HG03103 (cell line): ENCODE measurements around the gene VEGFB.
"Not testable (repeated sequence)": the region's sequence is repeated elsewhere in the genome, so short reads cannot be mapped to it uniquely, and the experiment has no call there.

Experiments
- ATAC-seq: cut with Tn5 transposase; IDR thresholded peaks from one replicate; pipeline ENCODE4 v1.9.1; 2021; ENCODE audit warnings: low read depth; ENCODE audit not compliant: unreplicated experiment

The VEGFB gene

DNA sequence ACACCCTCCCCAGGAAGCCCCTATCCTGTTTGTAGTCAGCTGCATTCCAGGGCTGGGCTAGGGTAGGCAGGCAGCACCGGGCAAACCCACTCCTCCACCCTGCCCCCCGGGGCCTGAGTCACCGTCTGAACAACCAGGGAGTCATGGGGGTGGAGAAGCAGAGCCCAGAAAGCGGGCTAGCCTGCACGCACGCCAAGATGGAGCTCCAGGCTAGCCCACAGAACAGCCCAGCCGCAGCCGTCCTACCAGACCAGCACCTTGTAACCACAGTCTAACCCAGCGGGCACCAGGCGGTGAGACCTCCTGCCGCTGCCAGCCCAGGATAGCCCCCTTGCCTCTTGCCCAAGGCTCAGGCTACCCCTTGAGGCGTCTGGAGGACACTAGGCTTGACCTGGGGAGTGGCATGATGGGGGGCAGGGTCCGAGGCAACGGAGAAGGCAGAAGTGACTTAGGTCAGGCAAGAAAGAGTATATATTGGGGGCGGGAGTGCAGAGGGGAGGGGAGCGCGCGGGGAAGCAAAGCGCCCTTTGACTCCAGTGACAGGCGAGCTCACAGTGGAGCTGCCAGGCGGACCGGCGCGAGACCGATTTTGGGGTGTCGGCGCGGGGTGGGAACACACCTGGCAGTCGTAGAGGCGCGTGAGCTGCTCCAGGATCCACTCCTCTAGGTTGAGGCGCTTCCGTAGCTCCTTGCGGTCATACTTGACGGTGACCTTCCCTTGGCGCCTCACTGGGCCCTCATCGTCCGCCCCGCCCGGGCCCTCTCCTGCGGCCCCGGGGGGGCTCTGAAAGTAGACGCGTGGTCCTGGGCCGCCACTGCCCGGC lies 11.6 kb downstream of the VEGFB start:
- ATAC-seq, result no peak

DNA sequence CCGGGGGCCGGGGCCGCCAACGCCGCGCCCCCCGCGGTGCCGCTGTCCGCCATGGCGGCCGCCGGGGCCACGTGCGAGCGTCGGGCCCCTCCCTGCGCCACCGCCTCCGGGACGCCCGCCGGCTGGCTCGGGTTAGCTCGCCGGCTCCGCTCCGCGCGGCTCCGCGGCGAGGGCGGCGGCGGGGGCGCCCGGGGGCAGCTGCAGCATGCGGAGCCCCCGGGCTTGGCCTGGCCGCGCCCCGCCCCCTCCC lies 12.2 kb downstream of the VEGFB start:
- not testable (repeated sequence) for ATAC-seq

DNA sequence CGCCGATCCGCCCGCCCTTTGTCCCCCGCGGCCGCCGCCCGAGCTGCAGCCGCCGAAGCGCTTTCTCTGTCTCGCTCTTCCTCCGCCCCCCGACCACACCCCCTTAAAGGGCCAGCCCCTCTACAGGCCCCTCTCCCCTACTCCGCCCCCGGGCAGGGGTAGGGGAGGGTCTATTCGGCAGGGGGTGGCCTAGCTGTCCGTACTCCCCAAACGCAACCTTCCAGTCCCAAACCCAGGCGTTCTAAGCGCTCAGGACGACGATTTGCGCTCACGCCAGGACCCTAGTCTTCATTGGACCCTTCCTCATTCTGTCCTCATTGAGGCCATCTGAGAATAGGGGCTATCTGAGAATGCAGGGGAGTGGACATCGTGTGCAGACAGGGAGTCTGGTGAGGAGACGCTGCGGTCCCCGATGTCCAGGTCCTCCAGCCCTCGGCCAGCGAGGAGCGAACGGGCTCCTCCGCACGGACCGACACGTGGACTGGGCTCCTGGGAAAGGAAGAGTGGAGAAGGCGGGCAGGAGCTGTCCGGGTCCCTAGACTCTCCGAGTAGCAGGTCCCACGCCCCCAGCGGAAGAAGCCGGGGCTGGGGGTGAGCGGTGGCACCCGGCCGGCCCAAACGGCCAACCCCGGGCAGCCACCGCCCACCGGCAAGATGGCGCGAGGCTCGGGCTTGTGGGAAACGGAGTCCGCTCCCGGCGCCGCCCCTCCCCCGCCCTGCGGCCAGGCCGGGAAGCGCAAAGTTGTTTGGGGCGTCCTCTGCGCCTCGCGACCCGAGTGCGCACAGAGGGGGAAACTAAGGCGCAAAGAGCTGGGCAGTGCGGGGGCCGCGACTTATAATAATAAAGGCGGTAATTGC lies 12.7 kb downstream of the VEGFB start, which contains the start of gene PPP1R14B:
Gene PPP1R14B, minus strand, starts transcription at position 73 of the 858 bp plus-strand sequence. CDS start 270 bp downstream, outside the sequence.
- no peak for ATAC-seq

DNA sequence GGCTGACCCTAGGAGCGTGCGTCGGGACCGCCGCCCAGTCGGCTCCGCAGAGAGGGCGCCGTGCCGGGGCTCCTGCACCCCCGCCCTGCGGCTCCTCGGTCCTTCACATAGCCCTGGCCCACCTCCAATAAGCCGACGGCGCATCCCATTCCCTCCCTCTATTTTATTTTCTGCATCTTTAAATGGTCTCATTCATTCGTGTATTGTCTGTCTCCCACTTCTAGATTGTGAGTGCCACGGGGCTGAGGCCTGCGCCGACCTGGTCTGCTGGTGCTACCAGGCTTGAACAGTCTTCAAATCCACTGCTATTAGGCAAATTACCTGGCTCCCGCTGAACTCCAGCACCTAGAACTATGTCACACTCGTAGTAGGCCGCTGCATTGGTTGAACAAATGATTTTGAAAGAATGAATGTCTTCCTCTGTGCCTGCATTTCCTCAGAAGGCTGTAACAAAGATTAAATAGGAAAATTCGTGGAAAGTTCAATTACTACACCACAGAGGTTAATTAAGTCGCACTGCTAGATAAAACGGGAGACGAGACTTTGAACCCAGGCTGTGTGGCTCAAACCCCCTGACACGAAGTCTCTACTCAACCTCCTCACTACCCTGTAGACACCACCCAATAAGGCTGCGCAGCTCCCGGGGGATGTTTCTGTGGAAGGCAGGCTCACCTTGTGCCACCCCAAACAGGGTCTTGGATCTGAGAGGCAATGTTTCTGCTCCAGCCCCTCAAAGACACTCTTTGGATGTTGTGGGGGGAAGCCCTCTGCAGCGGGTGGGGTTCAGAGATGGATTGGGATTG lies 13.5 kb downstream of the VEGFB start:
- ATAC-seq, result no peak

DNA sequence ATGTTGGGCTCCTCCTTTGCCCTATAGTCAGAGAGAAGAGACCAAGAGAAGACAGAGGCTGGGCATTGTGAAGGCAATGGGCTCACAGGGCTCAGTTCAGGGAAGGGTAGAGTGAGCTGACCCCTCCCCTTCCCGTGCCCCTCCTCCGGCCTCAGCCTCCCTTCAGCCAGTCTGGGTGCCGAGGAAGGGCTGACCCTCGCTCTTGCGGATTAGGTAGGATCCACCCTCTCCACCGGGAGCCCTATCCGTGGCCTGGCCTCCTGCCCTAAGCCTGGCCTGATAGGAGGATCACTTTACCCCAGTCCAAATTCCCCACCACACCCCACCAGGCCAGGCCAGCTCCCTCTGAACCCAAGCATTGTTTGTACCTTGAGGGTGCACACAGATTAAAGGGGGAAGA lies 14.2 kb downstream of the VEGFB start:
- no peak for ATAC-seq

DNA sequence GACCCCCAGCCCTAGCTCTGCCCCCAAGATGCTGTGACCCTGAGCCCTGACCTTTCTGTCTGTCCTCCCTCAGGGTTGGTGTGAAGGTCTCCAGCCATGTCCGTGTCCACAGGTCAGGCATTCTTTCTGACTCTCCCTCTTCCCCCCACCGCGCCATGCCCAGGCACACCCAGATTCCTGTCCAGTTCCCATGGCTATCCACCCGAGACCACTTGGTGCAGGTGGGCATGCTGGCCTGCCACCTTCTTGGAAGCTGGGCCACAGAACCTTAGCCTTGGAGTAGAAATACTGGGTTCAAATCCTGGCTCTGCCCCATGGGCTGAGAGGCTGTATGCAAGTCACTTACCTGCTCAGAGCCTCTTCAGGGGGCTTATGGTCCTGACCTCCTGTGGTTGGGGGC lies 14.7 kb downstream of the VEGFB start:
- ATAC-seq, result no peak

DNA sequence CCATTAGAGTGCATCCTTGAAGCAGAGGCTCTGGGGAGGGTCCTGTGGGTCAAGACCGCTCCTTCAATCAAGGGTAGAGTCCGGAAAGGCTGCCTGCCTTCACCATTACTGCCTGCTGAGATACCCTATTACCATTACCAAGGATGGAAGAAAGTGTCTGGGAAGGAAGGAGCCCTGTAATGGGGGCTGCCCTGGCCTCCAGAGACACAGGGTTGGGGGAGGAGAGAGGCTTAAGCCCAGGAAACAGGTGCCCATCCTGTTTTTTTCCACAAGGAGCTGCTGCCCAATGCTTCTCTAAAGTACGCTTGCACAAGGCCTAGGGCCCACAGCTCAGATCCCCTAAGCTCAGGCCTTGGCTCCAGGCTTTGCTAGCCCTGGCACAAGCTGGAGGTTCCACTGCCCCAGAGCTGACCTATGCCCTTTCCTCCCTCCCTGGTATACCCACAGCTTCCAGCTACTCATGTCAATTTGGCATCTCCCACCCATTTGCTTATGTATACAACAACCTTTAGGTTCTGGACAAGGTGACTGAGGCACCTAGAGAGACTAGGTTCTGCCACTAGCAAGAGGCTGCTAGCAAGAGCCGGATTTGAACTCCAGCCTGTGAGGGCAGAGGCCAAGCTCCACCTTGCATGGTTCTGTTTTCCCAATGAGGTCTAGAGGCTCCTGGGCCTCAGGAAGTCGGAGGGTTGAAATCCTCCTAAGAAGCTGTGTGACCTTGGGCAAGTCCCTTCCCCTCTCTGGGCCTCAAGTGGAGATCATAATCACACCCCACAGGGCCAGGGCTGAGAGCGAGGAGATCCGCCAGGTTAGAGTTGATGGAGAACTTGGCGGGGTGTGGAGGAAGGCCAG lies 15.4 kb downstream of the VEGFB start:
- no peak for ATAC-seq

DNA sequence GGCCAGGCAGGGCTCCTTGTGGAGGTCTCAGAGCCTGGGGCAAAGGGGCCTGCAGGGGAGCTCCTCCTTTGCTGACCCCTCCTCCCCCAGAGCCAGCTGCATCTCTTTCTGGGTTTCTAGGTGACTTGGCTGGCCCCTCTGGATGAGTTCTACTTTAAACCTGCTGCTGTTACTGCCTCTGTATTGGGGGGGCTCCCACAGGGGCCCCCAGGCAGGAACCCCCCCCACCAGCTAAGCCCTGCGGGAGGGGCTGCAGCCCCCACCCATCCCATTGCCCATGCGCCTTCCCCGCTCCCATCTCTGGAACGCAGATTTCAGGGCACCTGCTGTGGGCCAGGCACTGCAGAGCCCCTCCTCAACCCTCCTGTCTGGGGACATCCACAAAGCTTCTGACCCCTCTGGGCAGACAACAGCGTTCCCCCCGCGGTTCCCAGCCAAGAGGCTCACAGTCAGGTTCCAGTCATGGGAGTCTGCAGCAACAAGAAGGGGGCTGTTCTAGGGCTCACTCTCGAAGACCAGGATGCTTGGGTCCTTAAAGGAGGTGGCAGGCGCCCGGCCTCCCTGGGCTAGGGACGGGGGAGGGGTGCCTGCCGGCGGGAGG lies 16.1 kb downstream of the VEGFB start:
- ATAC-seq, result no peak

DNA sequence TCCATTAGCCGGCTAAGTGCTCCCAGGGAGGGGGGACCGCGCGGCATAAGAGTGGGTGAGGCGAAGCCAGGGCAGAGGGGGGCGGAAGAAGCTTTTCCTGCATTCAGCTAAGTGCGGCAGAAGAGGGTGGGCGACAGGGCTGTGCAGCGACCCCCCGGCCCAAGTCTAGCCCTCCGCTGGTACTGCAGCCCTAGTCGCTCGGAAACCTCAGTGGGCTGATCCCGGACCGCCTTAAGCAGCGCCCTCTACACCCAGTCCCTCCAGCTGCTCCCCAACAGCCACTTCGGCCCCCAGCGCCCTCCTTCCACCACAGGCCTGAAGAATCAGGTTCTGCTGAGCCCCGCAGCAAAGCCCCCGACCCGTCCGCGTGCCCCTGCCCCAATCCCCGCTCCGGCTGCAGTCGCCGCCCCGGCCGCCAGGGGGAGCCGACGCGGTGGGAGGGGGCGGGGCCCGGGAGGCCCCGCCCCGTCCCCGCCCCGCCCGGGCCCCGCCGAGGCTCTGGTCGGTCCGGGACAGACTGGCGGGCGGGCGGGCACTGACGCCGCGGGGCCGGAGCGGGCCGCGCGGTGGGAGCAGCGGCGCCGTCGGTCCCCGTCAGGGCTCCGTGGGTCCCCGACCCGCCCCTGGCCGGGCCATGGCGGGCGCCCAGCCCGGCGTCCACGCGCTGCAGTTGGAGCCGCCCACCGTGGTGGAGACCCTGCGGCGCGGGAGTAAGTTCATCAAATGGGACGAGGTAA lies 16.8 kb downstream of the VEGFB start, which contains the start of gene PLCB3:
Gene PLCB3, plus strand, starts transcription at position 515 of the 737 bp plus-strand sequence. Its CDS starts 120 bp downstream, at position 635.
- no peak for ATAC-seq

DNA sequence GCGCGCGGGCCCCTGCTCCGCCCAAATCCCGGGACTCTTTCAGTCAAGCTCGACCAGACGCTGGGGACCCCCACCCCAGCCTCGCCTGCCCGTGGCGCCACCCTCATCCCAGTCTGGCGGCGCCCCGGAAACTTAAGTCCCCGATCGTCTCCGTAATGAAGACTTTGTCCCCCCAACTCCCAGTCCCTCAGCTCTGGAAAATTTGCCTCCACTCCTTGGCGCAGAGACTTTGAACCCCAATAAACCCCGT lies 17.3 kb downstream of the VEGFB start:
- ATAC-seq, result no peak

DNA sequence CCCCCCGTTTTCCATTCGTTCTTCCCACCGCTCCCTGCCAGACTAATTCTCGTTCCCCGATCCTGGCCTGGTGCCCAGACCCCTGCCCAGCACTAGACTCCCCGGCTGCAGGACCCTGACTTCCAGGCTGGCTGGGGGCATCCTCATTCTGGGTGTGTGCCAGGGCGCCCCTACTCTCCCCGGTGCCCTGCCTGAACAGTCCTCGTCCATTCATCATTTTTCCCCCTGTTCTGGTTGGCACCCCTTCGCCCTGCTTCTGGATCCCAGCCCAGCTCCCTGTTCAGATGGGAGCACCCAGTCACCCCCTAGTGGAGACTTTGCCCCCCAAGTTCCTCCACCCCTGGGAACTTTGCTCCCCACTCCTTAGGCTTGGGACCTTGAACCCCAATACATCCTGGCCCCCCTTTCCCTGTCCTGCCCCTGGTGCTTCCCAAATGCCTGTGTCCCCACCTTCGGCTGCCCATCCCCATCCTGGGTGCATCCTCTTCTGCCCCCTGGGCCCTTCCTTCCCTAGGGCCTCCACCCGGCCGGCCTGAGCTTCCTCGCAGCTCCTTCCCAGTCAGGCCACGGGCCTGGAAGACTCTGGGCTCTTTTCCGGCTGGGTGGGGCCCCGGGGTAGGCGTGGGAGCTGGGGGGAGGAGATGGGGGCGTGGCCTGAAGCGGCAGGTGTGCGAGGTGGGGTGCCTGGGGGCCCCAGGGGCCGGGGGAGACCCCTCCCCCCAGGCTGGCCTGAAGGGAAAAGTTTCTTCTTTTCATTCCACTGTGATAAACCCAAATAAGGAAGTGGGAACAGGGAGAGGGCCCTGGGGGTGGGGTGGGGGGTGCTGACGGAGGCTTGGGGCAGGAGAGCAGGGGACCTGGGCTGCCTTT lies 17.9 kb downstream of the VEGFB start:
- ATAC-seq, result no peak

DNA sequence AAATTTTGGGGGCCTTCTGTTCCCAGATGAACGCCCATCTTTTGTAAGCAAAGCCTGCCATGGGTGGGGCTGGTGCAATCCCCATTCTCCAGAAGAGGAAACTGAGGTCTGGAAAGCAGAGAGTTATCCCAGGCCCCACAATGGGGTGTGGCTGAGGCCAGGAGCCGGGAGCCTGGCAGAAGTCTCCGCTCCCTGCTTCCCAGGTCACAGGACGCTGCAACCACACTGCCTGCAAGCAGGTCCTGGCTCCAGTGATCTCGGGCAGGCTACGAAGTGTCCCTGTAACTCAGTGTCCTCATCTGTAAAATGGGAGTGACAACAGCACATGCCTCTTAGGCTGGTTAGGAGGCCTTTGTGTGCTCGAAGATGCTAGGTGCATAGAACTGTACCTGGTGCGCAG lies 18.7 kb downstream of the VEGFB start:
- no peak for ATAC-seq

DNA sequence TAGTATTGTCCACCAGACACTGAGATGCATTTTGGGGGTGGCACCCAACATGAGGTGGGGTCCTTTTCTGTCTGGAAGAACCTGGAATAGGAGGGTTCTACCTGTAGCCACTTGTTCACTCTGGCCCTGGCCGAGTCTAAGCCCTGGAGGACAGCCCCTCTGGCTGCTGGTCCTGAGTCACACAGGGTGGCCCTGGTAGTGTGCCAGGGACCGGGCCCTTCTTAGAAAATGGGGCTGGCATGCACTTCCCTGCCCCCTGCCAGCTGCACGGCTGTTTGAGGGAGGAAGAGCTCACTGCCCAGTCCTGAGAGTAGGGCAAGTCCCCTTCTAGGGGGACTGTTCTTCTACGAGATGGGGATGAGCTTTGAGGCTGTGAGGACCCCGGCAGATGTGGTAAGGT lies 19.1 kb downstream of the VEGFB start:
- ATAC-seq, result no peak

DNA sequence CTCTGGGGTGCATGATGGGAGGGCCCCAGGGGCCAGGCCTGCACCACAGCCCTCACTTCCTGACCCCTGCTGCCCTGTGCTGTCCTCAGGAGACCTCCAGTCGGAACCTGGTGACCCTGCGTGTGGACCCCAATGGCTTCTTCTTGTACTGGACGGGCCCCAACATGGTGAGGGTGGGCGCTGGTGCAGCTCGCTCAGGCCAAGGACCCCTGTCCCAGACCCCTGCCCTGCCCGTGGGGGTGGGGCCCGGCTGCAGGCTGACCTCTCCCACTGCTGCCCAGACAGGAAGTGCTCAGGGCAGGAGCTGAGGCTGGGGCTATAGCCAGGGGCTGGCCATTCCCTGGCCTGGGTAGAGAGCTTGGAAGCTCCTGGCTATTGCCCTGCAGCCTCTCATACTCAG lies 19.9 kb downstream of the VEGFB start:
- ATAC-seq, result no peak

DNA sequence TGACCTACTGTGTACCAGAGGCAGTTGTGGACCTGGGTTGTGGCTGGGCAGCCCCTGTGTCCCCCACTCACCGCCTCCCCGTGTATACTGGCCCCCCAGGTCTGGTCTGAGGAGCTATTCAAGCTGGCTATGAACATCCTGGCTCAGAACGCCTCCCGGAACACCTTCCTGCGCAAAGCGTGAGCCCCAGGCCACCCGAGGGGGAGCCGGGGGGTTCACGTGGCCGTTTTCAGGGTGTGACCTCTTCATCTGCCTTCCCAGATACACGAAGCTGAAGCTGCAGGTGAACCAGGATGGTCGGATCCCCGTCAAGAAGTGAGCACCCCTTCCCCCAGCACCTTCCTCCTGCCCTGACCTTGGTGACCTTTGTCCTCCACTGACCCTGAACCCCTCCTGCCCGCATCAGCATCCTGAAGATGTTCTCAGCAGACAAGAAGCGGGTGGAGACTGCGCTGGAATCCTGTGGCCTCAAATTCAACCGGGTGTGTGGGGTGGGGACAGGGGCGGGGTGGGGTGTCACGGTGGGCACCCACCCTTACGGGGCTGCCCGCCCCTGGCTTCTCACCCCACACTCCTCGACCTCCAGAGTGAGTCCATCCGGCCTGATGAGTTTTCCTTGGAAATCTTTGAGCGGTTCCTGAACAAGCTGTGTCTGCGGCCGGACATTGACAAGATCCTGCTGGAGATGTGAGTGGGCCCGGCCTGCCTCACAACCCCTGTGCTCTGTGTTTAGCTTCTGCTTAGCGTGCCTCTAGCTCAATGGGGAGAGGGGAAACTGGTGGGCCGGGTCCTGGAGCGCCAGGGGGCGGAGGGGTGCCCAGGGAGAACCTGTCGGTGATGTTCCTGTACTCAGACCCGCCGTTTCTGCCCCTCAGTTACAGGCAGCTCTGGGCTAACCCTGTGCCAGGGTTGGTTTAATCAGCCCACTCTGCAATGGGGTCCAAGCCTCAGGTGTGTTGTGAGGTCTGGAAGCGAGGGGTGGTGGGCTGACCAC lies 21.0 kb downstream of the VEGFB start:
- ATAC-seq, result no peak

DNA sequence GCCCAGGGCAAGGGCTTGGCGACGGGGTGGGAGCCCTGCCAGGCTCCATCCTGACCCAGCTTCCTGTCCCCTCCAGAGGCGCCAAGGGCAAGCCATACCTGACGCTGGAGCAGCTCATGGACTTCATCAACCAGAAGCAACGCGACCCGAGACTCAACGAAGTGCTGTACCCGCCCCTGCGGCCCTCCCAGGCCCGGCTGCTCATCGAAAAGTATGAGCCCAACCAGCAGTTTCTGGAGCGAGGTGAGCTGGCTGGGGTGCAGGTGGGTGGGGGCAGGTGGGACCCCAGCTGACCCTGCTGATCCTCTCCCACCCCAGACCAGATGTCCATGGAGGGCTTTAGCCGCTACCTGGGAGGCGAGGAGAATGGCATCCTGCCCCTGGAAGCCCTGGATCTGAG lies 21.9 kb downstream of the VEGFB start:
- no peak for ATAC-seq

DNA sequence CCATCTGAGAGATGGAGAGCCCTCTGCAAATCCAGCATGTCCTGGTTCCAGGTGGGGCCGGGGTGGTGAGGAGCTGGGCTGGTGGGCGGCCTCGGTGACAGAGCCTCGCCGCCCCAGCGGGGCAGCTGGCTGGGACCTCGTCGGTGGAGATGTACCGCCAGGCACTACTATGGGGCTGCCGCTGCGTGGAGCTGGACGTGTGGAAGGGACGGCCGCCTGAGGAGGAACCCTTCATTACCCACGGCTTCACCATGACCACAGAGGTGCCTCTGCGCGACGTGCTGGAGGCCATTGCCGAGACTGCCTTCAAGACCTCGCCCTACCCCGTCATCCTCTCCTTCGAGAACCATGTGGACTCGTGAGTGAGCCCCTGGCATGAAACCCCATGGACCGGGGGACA lies 24.0 kb downstream of the VEGFB start:
- ATAC-seq, result no peak
